ENCODE measurements around the gene IQCC.

GRCh38 chr1:32205401-32206370 lies at the start of gene IQCC:
- TF ChIP-seq EZH2 (IDR thresholded peaks at IDR 0.05; ENCODE audit: low read length, missing control alignments), result no peak
- TF ChIP-seq, protein P1, sequence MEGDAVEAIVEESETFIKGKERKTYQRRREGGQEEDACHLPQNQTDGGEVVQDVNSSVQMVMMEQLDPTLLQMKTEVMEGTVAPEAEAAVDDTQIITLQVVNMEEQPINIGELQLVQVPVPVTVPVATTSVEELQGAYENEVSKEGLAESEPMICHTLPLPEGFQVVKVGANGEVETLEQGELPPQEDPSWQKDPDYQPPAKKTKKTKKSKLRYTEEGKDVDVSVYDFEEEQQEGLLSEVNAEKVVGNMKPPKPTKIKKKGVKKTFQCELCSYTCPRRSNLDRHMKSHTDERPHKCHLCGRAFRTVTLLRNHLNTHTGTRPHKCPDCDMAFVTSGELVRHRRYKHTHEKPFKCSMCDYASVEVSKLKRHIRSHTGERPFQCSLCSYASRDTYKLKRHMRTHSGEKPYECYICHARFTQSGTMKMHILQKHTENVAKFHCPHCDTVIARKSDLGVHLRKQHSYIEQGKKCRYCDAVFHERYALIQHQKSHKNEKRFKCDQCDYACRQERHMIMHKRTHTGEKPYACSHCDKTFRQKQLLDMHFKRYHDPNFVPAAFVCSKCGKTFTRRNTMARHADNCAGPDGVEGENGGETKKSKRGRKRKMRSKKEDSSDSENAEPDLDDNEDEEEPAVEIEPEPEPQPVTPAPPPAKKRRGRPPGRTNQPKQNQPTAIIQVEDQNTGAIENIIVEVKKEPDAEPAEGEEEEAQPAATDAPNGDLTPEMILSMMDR (conservative IDR thresholded peaks at IDR 0.05 in 1 of 2, IDR thresholded peaks at IDR 0.05 in 1 of 2; ENCODE audit: low read depth in 1 of 2, low read length in 2 of 2), result no peak

All from fibroblast of lung (primary cell).